Neural progenitor cell (in vitro differentiated cells): ENCODE measurements around the gene CDC42SE2. TPM values are rescaled to one million over a fixed set of nuclear protein-coding genes. Genes with fewer than 3 reads are reported as not detected.

ENCODE experiments used
- DNase-seq: peaks from one replicate; pipeline ENCODE4 v3.0.0-alpha.2; 2016; ENCODE audit warnings: low spot score
- H2AFZ ChIP-seq: fragments of 200-600 bp; sonication (generic); replicated peaks from 2 replicates; pipeline ENCODE4 v1.6.1; 2016; ENCODE audit warnings: antibody characterized with exemption
- H3F3A ChIP-seq: fragments of 200-600 bp; sonication (generic); 2 replicates; pipeline ENCODE4 v1.6.1; 2016; ENCODE audit warnings: antibody characterized with exemption, low read depth
- H3K27ac ChIP-seq: fragments of 200-600 bp; sonication (generic); 2 replicates; pipeline ENCODE4 v1.5.1; 2016; ENCODE audit warnings: mild to moderate bottlenecking
- H3K27me3 ChIP-seq: fragments of 200-600 bp; sonication (generic); 2 replicates; pipeline ENCODE4 v1.6.1; 2016; ENCODE audit warnings: mild to moderate bottlenecking, moderate library complexity
- H3K36me3 ChIP-seq: fragments of 200-600 bp; sonication (generic); 2 replicates; pipeline ENCODE4 v1.5.1; 2016
- H3K4me1 ChIP-seq: fragments of 200-600 bp; sonication (generic); 2 replicates; pipeline ENCODE4 v1.6.1; 2016; ENCODE audit warnings: mixed run types
- H3K4me2 ChIP-seq: fragments of 200-600 bp; sonication (generic); 2 replicates; pipeline ENCODE4 v1.6.1; 2016
- H3K4me3 ChIP-seq: fragments of 200-600 bp; sonication (generic); 2 replicates; pipeline ENCODE4 v1.5.1; 2016
- H3K79me2 ChIP-seq: fragments of 200-600 bp; sonication (generic); 2 replicates; pipeline ENCODE4 v1.6.1; 2016; ENCODE audit warnings: low read depth
- H3K9ac ChIP-seq: fragments of 200-600 bp; sonication (generic); 2 replicates; pipeline ENCODE4 v1.6.1; 2016
- H3K9me3 ChIP-seq: fragments of 200-600 bp; sonication (generic); 2 replicates; pipeline ENCODE4 v1.5.1; 2016; ENCODE audit warnings: low read depth
- H4K20me1 ChIP-seq: fragments of 200-600 bp; sonication (generic); 2 replicates; pipeline ENCODE4 v1.6.1; 2016; ENCODE audit warnings: low read depth
- H3K27ac Mint-ChIP-seq: 3 replicates; pipeline ENCODE4 v1.8.0; 2021; ENCODE audit warnings: mixed read lengths
- H3K27me3 Mint-ChIP-seq: 2 replicates; pipeline ENCODE4 v1.8.0; 2022; ENCODE audit warnings: low read depth, mild to moderate bottlenecking, inconsistent platforms, moderate library complexity, mixed read lengths; ENCODE audit not compliant: insufficient read depth
- H3K36me3 Mint-ChIP-seq: 3 replicates; pipeline ENCODE4 v1.8.0; 2021; ENCODE audit warnings: mixed read lengths
- H3K4me1 Mint-ChIP-seq: 3 replicates; pipeline ENCODE4 v1.8.0; 2021; ENCODE audit warnings: mixed read lengths
- H3K4me3 Mint-ChIP-seq: 3 replicates; pipeline ENCODE4 v1.8.0; 2021; ENCODE audit warnings: mild to moderate bottlenecking, moderate library complexity, mixed read lengths
- H3K9me3 Mint-ChIP-seq: 3 replicates; pipeline ENCODE4 v1.8.0; 2020; ENCODE audit warnings: mixed read lengths
- CTCF ChIP-seq: fragments of 200-600 bp; sonication (generic); IDR thresholded peaks from 2 replicates; pipeline ENCODE4 v1.5.1; 2017; ENCODE audit warnings: antibody characterized with exemption, mild to moderate bottlenecking
- EZH2 ChIP-seq: fragments of 200-600 bp; sonication (generic); IDR thresholded peaks from 2 replicates; pipeline ENCODE4 v1.6.1; 2017; ENCODE audit warnings: antibody characterized with exemption, mild to moderate bottlenecking, moderate library complexity
- EZH2phosphoT487 ChIP-seq: fragments of 200-600 bp; sonication (generic); IDR thresholded peaks from 2 replicates; pipeline ENCODE4 v1.6.1; 2017; ENCODE audit warnings: antibody characterized with exemption
- total RNA-seq: library from RNA; depleted of rRNA; stranded (reverse); fragments of >200 nt; gene quantifications from 2 replicates; pipeline ENCODE4 v1.2.3, GENCODE V29; 2015; ENCODE audit warnings: low replicate concordance

Gene CDC42SE2
- total RNA-seq, 1 donor from 2014 or later, result 79.9 TPM

GRCh38 chr5:131289738-131290137 is 25.9 kb downstream of the CDC42SE2 start:
- H3K36me3 ChIP-seq, result no peaks in the 10 kb centered on the region
- H3K4me3 ChIP-seq, result no peak overlapping the region
- H3K9ac ChIP-seq, result no peak overlapping the region
- H2AFZ ChIP-seq, result no peak overlapping the region
- no peaks in the 10 kb centered on the region for H3K4me1 ChIP-seq
- Mint-ChIP-seq H3K4me3 (no peak overlapping the region), H3K9me3 (peaks cover 10% of the 10 kb centered on the region), H3K4me1 (no peaks in the 10 kb centered on the region), H3K27ac (no peak overlapping the region), H3K27me3 (no peaks in the 10 kb centered on the region), H3K36me3 (peaks cover 23% of the 10 kb centered on the region)
- H3K27me3 ChIP-seq, result no peaks in the 10 kb centered on the region
- no peak overlapping the region for H3K27ac ChIP-seq
- H3K9me3 ChIP-seq, result no peaks in the 10 kb centered on the region
- DNase-seq, result no peak
- H3F3A ChIP-seq, result no peaks in the 10 kb centered on the region
- peaks cover 94% of the 10 kb centered on the region for H3K79me2 ChIP-seq
- TF ChIP-seq EZH2phosphoT487 (no peak), EZH2 (no peak), CTCF (no peak)
- H4K20me1 ChIP-seq, result peaks cover 17% of the 10 kb centered on the region
- no peak overlapping the region for H3K4me2 ChIP-seq

- Mint-ChIP-seq H3K9me3 (peaks cover 22% of the 10 kb centered on the region), H3K4me3 (no peak overlapping the region)
- peaks cover 95% of the 10 kb centered on the region for H3K79me2 ChIP-seq
Observed at GRCh38 chr5:131296213-131296672, 32.4 kb downstream of the CDC42SE2 start.

GRCh38 chr5:131297886-131298285 is 34.0 kb downstream of the CDC42SE2 start:
- H3K4me3 Mint-ChIP-seq, result no peak overlapping the region
- peaks cover 23% of the 10 kb centered on the region for H3K9me3 Mint-ChIP-seq
- H3K36me3 Mint-ChIP-seq, result peaks cover 36% of the 10 kb centered on the region

More at GRCh38 chr5:131296213-131296672, 32.4 kb downstream of the CDC42SE2 start:
- Histone ChIP-seq H3K27me3 (no peaks in the 10 kb centered on the region), H3K4me2 (no peak overlapping the region), H2AFZ (no peak overlapping the region), H3K9me3 (no peaks in the 10 kb centered on the region), H3K9ac (no peak overlapping the region), H3F3A (no peaks in the 10 kb centered on the region), H3K4me1 (no peaks in the 10 kb centered on the region), H3K4me3 (no peak overlapping the region), H4K20me1 (no peaks in the 10 kb centered on the region), H3K36me3 (no peaks in the 10 kb centered on the region), H3K27ac (no peak overlapping the region)
- no peaks in the 10 kb centered on the region for H3K4me1 Mint-ChIP-seq
- TF ChIP-seq EZH2phosphoT487, result no peak
- TF ChIP-seq CTCF, result no peak
- no peak for TF ChIP-seq EZH2
- no peak for DNase-seq
- peaks cover 36% of the 10 kb centered on the region for H3K36me3 Mint-ChIP-seq
- peaks cover 3% of the 10 kb centered on the region for H3K27me3 Mint-ChIP-seq
- H3K27ac Mint-ChIP-seq, result no peak overlapping the region

More at GRCh38 chr5:131297886-131298285, 34.0 kb downstream of the CDC42SE2 start:
- Histone ChIP-seq H2AFZ (no peak overlapping the region), H3K4me3 (no peak overlapping the region), H3K27ac (no peak overlapping the region), H4K20me1 (no peaks in the 10 kb centered on the region), H3K36me3 (no peaks in the 10 kb centered on the region), H3K79me2 (peaks cover 96% of the 10 kb centered on the region), H3K9me3 (no peaks in the 10 kb centered on the region), H3K4me2 (no peak overlapping the region), H3K9ac (no peak overlapping the region), H3K4me1 (no peaks in the 10 kb centered on the region), H3F3A (no peaks in the 10 kb centered on the region), H3K27me3 (no peaks in the 10 kb centered on the region)
- Mint-ChIP-seq H3K27me3 (peaks cover 6% of the 10 kb centered on the region), H3K4me1 (no peaks in the 10 kb centered on the region), H3K27ac (no peak overlapping the region)
- no peak for DNase-seq
- TF ChIP-seq EZH2, result no peak
- TF ChIP-seq EZH2phosphoT487, result no peak
- no peak for TF ChIP-seq CTCF
